HepG2 (cell line): ENCODE data around the gene C22orf15. TPM values are rescaled to one million over a fixed set of nuclear protein-coding genes. Genes with fewer than 3 reads are reported as not detected.
A peak's percentile ranks its signal among the peaks of the same experiment; 100 is the strongest.

Experiments used
- FOXP1 ChIP-seq, 2 experiments: fragments of 450-650 bp in 1 of 2; IDR thresholded peaks; 2 replicates each; pipeline ENCODE4 v1.6.1; 2017 to 2018; ENCODE audit warnings: antibody characterized with exemption in 1 of 2
- SAP130 ChIP-seq: IDR thresholded peaks from 2 replicates; pipeline ENCODE4 v1.6.1; 2016; ENCODE audit warnings: low read depth
- SRY ChIP-seq: sonication (generic); formaldehyde crosslinking; IDR thresholded peaks from 2 replicates; pipeline ENCODE4 v1.8.0; 2022; ENCODE audit warnings: mild to moderate bottlenecking, missing genetic modification reagents
- TAF15 ChIP-seq: fragments of 200-400 bp; formaldehyde crosslinking; IDR thresholded peaks from one replicate; pipeline ENCODE4 v1.6.1; 2018; ENCODE audit warnings: mild to moderate bottlenecking, low read depth, low read length; ENCODE audit not compliant: poor library complexity, severe bottlenecking
- TBX2 ChIP-seq: sonication (generic); formaldehyde crosslinking; IDR thresholded peaks from 2 replicates; pipeline ENCODE4 v1.5.0; 2020; ENCODE audit warnings: missing genetic modification reagents, mild to moderate bottlenecking, borderline replicate concordance
- YEATS2 ChIP-seq: sonication (generic); formaldehyde crosslinking; IDR thresholded peaks from 2 replicates; pipeline ENCODE4 v1.4.0; 2020; ENCODE audit warnings: missing genetic modification reagents, borderline replicate concordance
- ZEB1 ChIP-seq: IDR thresholded peaks from 2 replicates; pipeline ENCODE4 v1.6.1; 2012; ENCODE audit warnings: mild to moderate bottlenecking, low read depth, inconsistent platforms; ENCODE audit not compliant: insufficient replicate concordance
- ZFY ChIP-seq: sonication (generic); formaldehyde crosslinking; IDR thresholded peaks from 2 replicates; pipeline ENCODE4 v1.4.0; 2020; ENCODE audit warnings: missing genetic modification reagents
- ZNF256 ChIP-seq: sonication (generic); formaldehyde crosslinking; conservative IDR thresholded peaks from 2 replicates; pipeline ENCODE4 v1.4.0; 2020; ENCODE audit warnings: missing genetic modification reagents
- ZNF484 ChIP-seq: sonication (generic); formaldehyde crosslinking; IDR thresholded peaks from 2 replicates; pipeline ENCODE4 v1.5.1; 2020; ENCODE audit warnings: mild to moderate bottlenecking, low read depth, missing genetic modification reagents, borderline replicate concordance
- ZNF549 ChIP-seq: sonication (generic); formaldehyde crosslinking; IDR thresholded peaks from 2 replicates; pipeline ENCODE4 v1.5.0; 2020; ENCODE audit warnings: missing genetic modification reagents
- ZNF572 ChIP-seq: sonication (generic); formaldehyde crosslinking; IDR thresholded peaks from 2 replicates; pipeline ENCODE4 v1.5.1; 2020; ENCODE audit warnings: mild to moderate bottlenecking, missing genetic modification reagents
- ZSCAN31 ChIP-seq: sonication (generic); formaldehyde crosslinking; IDR thresholded peaks from 2 replicates; pipeline ENCODE4 v1.5.0; 2020; ENCODE audit warnings: low read depth, mild to moderate bottlenecking, missing genetic modification reagents
- polyA plus RNA-seq, 8 experiments: library from polyadenylated mRNA; depleted of rRNA in 3 of 8; stranded (reverse) in 7 of 8; unstranded in 1 of 8; fragments of >200 nt; fragmentation: Illumina TruSeq in 4 of 8; extraction: Trizol in 4 of 8; gene quantifications; 2 replicates each; pipeline versions ENCODE4 v1.2.1 to v1.2.3, GENCODE V29; 2011 to 2016; ENCODE audit warnings: low read depth in 4 of 8, missing spikeins in 1 of 8, mixed read lengths in 1 of 8; ENCODE audit not compliant: insufficient read depth in 1 of 8
- total RNA-seq, 5 experiments: library from RNA; depleted of rRNA; stranded (reverse); fragments of >200 nt; fragmentation: Illumina TruSeq; extraction: Trizol; gene quantifications; 2 replicates each; pipeline ENCODE4 v1.2.3, GENCODE V29; 2016; ENCODE audit warnings: low read depth in 1 of 5
- TF ChIP-seq, protein P1 (sequence below): sonication (generic); formaldehyde crosslinking; IDR thresholded peaks from 2 replicates; pipeline ENCODE4 v1.4.0; 2020; ENCODE audit warnings: mild to moderate bottlenecking, low read depth, missing genetic modification reagents
- TF ChIP-seq, protein P2 (sequence below), 2 experiments: fragments of 450-650 bp in 1 of 2; sonication (generic) in 1 of 2; formaldehyde crosslinking in 1 of 2; IDR thresholded peaks; 2 replicates each; pipeline versions ENCODE4 v1.6.1 to v1.8.0; 2016 to 2022; ENCODE audit warnings: antibody characterized with exemption in 1 of 2, mild to moderate bottlenecking in 1 of 2, missing genetic modification reagents in 1 of 2

C22orf15 gene
- total and polyA plus RNA-seq, 2 of the 13 experiments (the other 11 are each of a cell fraction or from before 2014, with no cell fraction given), result not detected

DNA sequence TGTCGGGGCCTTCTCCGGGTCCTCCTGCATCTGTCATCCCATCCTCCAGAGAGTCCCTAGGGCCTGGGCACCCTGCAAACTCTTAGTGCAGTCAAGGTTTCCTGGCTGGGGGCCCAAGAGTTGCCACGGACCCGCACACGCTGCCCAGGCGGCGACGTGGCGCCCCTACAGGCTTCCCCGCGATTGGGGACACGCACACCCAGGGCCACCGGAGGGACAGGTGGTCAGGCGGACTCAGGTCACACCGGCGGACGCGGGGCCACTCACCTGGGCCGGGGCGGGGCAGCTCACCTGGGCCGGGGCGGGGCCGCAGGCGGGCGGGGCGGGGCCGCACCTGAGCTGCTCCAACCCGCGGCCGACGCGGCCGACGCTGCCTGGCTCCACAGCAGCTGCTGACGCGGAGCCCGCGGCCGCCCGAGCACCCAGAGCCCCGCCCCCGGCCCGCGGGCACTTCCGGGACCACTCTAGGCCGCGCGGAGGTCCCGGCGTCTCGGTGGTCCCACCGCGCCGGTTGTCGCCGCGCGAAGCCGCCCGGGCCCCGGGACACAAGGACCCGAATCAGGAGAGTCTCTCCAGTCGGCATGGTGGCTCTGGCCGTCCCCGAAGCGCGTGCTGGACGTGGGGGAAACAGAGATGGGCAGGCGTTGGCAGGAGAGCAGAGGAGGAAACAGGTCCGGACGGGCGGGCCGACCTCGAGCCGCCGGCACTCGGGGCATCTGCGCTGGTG, 11.9 kb upstream of the C22orf15 start, which contains the start of gene ZNF70 (continued):
- TF ChIP-seq ZNF256 (CRISPR knock-in tag) (no peak), TBX2 (peak; percentile 65), ZNF484 (CRISPR knock-in tag) (0 out of 2 replicates have a peak, but pooled peaks have one; percentile 46), ZSCAN31 (CRISPR knock-in tag) (no peak), TAF15 (peak; percentile 47), YEATS2 (peak; percentile 18; the same call in 1 of the 2 replicates), SRY (peak; percentile 58; the same call in 1 of the 2 replicates), ZNF572 (0 out of 2 replicates have a peak, but pooled peaks have one; percentile 61), ZNF549 (CRISPR knock-in tag) (no peak), ZFY (CRISPR knock-in tag) (peak; percentile 83), SAP130 (CRISPR knock-in tag) (peak; percentile 66; the same call in 1 of the 2 replicates), ZEB1 (peak; percentile 98), FOXP1 (IDR thresholded peaks at IDR 0.05) (no peak), FOXP1 (CRISPR knock-in tag; IDR thresholded peaks at IDR 0.05) (no peak)
- TF ChIP-seq, protein P1, sequence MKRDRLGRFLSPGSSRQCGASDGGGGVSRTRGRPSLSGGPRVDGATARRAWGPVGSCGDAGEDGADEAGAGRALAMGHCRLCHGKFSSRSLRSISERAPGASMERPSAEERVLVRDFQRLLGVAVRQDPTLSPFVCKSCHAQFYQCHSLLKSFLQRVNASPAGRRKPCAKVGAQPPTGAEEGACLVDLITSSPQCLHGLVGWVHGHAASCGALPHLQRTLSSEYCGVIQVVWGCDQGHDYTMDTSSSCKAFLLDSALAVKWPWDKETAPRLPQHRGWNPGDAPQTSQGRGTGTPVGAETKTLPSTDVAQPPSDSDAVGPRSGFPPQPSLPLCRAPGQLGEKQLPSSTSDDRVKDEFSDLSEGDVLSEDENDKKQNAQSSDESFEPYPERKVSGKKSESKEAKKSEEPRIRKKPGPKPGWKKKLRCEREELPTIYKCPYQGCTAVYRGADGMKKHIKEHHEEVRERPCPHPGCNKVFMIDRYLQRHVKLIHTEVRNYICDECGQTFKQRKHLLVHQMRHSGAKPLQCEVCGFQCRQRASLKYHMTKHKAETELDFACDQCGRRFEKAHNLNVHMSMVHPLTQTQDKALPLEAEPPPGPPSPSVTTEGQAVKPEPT (CRISPR knock-in tag), result 0 out of 2 replicates have a peak, but pooled peaks have one; percentile 7
- TF ChIP-seq, protein P2, sequence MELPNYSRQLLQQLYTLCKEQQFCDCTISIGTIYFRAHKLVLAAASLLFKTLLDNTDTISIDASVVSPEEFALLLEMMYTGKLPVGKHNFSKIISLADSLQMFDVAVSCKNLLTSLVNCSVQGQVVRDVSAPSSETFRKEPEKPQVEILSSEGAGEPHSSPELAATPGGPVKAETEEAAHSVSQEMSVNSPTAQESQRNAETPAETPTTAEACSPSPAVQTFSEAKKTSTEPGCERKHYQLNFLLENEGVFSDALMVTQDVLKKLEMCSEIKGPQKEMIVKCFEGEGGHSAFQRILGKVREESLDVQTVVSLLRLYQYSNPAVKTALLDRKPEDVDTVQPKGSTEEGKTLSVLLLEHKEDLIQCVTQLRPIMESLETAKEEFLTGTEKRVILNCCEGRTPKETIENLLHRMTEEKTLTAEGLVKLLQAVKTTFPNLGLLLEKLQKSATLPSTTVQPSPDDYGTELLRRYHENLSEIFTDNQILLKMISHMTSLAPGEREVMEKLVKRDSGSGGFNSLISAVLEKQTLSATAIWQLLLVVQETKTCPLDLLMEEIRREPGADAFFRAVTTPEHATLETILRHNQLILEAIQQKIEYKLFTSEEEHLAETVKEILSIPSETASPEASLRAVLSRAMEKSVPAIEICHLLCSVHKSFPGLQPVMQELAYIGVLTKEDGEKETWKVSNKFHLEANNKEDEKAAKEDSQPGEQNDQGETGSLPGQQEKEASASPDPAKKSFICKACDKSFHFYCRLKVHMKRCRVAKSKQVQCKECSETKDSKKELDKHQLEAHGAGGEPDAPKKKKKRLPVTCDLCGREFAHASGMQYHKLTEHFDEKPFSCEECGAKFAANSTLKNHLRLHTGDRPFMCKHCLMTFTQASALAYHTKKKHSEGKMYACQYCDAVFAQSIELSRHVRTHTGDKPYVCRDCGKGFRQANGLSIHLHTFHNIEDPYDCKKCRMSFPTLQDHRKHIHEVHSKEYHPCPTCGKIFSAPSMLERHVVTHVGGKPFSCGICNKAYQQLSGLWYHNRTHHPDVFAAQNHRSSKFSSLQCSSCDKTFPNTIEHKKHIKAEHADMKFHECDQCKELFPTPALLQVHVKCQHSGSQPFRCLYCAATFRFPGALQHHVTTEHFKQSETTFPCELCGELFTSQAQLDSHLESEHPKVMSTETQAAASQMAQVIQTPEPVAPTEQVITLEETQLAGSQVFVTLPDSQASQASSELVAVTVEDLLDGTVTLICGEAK (IDR thresholded peaks at IDR 0.05), result no peak
- TF ChIP-seq, protein P2 (CRISPR knock-in tag; IDR thresholded peaks at IDR 0.05), result peak; percentile 47; the same call in 1 of the 2 replicates
